ENCODE measurements around the gene SARDH.

The SARDH gene

GRCh38 chr9:133780404-133780945, 42.3 kb upstream of the SARDH start:
- H3K4me1 ChIP-seq (ENCODE audit: insufficient read depth, low read length), result no peaks in the 10 kb centered on the region
- peaks cover 24% of the 10 kb centered on the region for H3K36me3 ChIP-seq (ENCODE audit: insufficient read depth, low read depth, low read length)
- no peak overlapping the region for H3K9ac ChIP-seq (ENCODE audit: low read depth, low read length)

GRCh38 chr9:133779516-133780403, 41.6 kb upstream of the SARDH start:
- H3K4me1 ChIP-seq (ENCODE audit: insufficient read depth, low read length), result no peaks in the 10 kb centered on the region
- no peaks in the 10 kb centered on the region for H3K9me3 ChIP-seq (ENCODE audit: insufficient read depth, low read depth, low read length)
- peaks cover 32% of the 10 kb centered on the region for H3K36me3 ChIP-seq (ENCODE audit: insufficient read depth, low read depth, low read length)
- no peaks in the 10 kb centered on the region for H3K27me3 ChIP-seq (ENCODE audit: insufficient read depth, low read length)
- H3K4me3 ChIP-seq (ENCODE audit: low read length), result no peak overlapping the region
- H3K27ac ChIP-seq (ENCODE audit: low read length), result no peak overlapping the region
- no peak overlapping the region for H3K9ac ChIP-seq (ENCODE audit: low read depth, low read length)

More at GRCh38 chr9:133780404-133780945, 42.3 kb upstream of the SARDH start:
- H3K27me3 ChIP-seq (ENCODE audit: insufficient read depth, low read length), result no peaks in the 10 kb centered on the region
- no peak overlapping the region for H3K27ac ChIP-seq (ENCODE audit: low read length)
- H3K4me3 ChIP-seq (ENCODE audit: low read length), result no peak overlapping the region
- no peaks in the 10 kb centered on the region for H3K9me3 ChIP-seq (ENCODE audit: insufficient read depth, low read depth, low read length)

- Histone ChIP-seq H3K27ac (ENCODE audit: low read length) (no peak overlapping the region), H3K36me3 (ENCODE audit: insufficient read depth, low read depth, low read length) (peaks cover 37% of the 10 kb centered on the region), H3K4me3 (ENCODE audit: low read length) (no peak overlapping the region), H3K27me3 (ENCODE audit: insufficient read depth, low read length) (no peaks in the 10 kb centered on the region), H3K9ac (ENCODE audit: low read depth, low read length) (no peak overlapping the region), H3K9me3 (ENCODE audit: insufficient read depth, low read depth, low read length) (no peaks in the 10 kb centered on the region), H3K4me1 (ENCODE audit: insufficient read depth, low read length) (no peaks in the 10 kb centered on the region)
Measured at GRCh38 chr9:133779081-133779480, 40.9 kb upstream of the SARDH start.

- Histone ChIP-seq H3K9me3 (ENCODE audit: insufficient read depth, low read depth, low read length) (no peaks in the 10 kb centered on the region), H3K9ac (ENCODE audit: low read depth, low read length) (no peak overlapping the region), H3K27ac (ENCODE audit: low read length) (no peak overlapping the region), H3K36me3 (ENCODE audit: insufficient read depth, low read depth, low read length) (peaks cover 39% of the 10 kb centered on the region), H3K27me3 (ENCODE audit: insufficient read depth, low read length) (no peaks in the 10 kb centered on the region), H3K4me3 (ENCODE audit: low read length) (no peak overlapping the region), H3K4me1 (ENCODE audit: insufficient read depth, low read length) (no peaks in the 10 kb centered on the region)
Measured at GRCh38 chr9:133778336-133779013, 40.3 kb upstream of the SARDH start.

GRCh38 chr9:133777871-133778270, 39.7 kb upstream of the SARDH start:
- Histone ChIP-seq H3K27ac (ENCODE audit: low read length) (no peak overlapping the region), H3K9me3 (ENCODE audit: insufficient read depth, low read depth, low read length) (no peaks in the 10 kb centered on the region), H3K4me1 (ENCODE audit: insufficient read depth, low read length) (no peaks in the 10 kb centered on the region), H3K9ac (ENCODE audit: low read depth, low read length) (no peak overlapping the region), H3K4me3 (ENCODE audit: low read length) (no peak overlapping the region), H3K36me3 (ENCODE audit: insufficient read depth, low read depth, low read length) (peaks cover 36% of the 10 kb centered on the region), H3K27me3 (ENCODE audit: insufficient read depth, low read length) (no peaks in the 10 kb centered on the region)

- Histone ChIP-seq H3K4me3 (ENCODE audit: low read length) (no peak overlapping the region), H3K36me3 (ENCODE audit: insufficient read depth, low read depth, low read length) (peaks cover 34% of the 10 kb centered on the region), H3K9ac (ENCODE audit: low read depth, low read length) (no peak overlapping the region)
Measured at GRCh38 chr9:133777068-133777791, 39.1 kb upstream of the SARDH start.

GRCh38 chr9:133775951-133776905, 38.1 kb upstream of the SARDH start:
- Histone ChIP-seq H3K27me3 (ENCODE audit: insufficient read depth, low read length) (no peaks in the 10 kb centered on the region), H3K4me3 (ENCODE audit: low read length) (no peak overlapping the region), H3K9me3 (ENCODE audit: insufficient read depth, low read depth, low read length) (no peaks in the 10 kb centered on the region), H3K27ac (ENCODE audit: low read length) (no peak overlapping the region), H3K4me1 (ENCODE audit: insufficient read depth, low read length) (no peaks in the 10 kb centered on the region), H3K9ac (ENCODE audit: low read depth, low read length) (no peak overlapping the region), H3K36me3 (ENCODE audit: insufficient read depth, low read depth, low read length) (peaks cover 34% of the 10 kb centered on the region)

More at GRCh38 chr9:133777068-133777791, 39.1 kb upstream of the SARDH start:
- Histone ChIP-seq H3K27ac (ENCODE audit: low read length) (no peak overlapping the region), H3K9me3 (ENCODE audit: insufficient read depth, low read depth, low read length) (no peaks in the 10 kb centered on the region), H3K4me1 (ENCODE audit: insufficient read depth, low read length) (no peaks in the 10 kb centered on the region), H3K27me3 (ENCODE audit: insufficient read depth, low read length) (no peaks in the 10 kb centered on the region)

- H3K27ac ChIP-seq (ENCODE audit: low read length), result no peak overlapping the region
- H3K9me3 ChIP-seq (ENCODE audit: insufficient read depth, low read depth, low read length), result no peaks in the 10 kb centered on the region
- H3K4me1 ChIP-seq (ENCODE audit: insufficient read depth, low read length), result no peaks in the 10 kb centered on the region
- no peak overlapping the region for H3K9ac ChIP-seq (ENCODE audit: low read depth, low read length)
- H3K36me3 ChIP-seq (ENCODE audit: insufficient read depth, low read depth, low read length), result peaks cover 39% of the 10 kb centered on the region
- H3K4me3 ChIP-seq (ENCODE audit: low read length), result no peak overlapping the region
- H3K27me3 ChIP-seq (ENCODE audit: insufficient read depth, low read length), result no peaks in the 10 kb centered on the region
Measured at GRCh38 chr9:133775291-133775690, 37.1 kb upstream of the SARDH start.

- no peaks in the 10 kb centered on the region for H3K27me3 ChIP-seq (ENCODE audit: insufficient read depth, low read length)
- H3K36me3 ChIP-seq (ENCODE audit: insufficient read depth, low read depth, low read length), result peaks cover 40% of the 10 kb centered on the region
Measured at GRCh38 chr9:133774799-133775198, 36.6 kb upstream of the SARDH start.

GRCh38 chr9:133773889-133774655, 35.9 kb upstream of the SARDH start:
- Histone ChIP-seq H3K9ac (ENCODE audit: low read depth, low read length) (no peak overlapping the region), H3K27me3 (ENCODE audit: insufficient read depth, low read length) (no peaks in the 10 kb centered on the region), H3K27ac (ENCODE audit: low read length) (no peak overlapping the region), H3K9me3 (ENCODE audit: insufficient read depth, low read depth, low read length) (no peaks in the 10 kb centered on the region), H3K36me3 (ENCODE audit: insufficient read depth, low read depth, low read length) (peaks cover 40% of the 10 kb centered on the region), H3K4me3 (ENCODE audit: low read length) (no peak overlapping the region), H3K4me1 (ENCODE audit: insufficient read depth, low read length) (no peaks in the 10 kb centered on the region)

More at GRCh38 chr9:133774799-133775198, 36.6 kb upstream of the SARDH start:
- H3K4me1 ChIP-seq (ENCODE audit: insufficient read depth, low read length), result no peaks in the 10 kb centered on the region
- H3K27ac ChIP-seq (ENCODE audit: low read length), result no peak overlapping the region
- H3K4me3 ChIP-seq (ENCODE audit: low read length), result no peak overlapping the region
- no peaks in the 10 kb centered on the region for H3K9me3 ChIP-seq (ENCODE audit: insufficient read depth, low read depth, low read length)
- no peak overlapping the region for H3K9ac ChIP-seq (ENCODE audit: low read depth, low read length)

All from iPS-20b (cell line).